PC-3 (cell line): Measurements from ENCODE around the gene LTBR.

Experiments
- CTCF ChIP-seq: fragments of 300-600 bp; sonication (generic); conservative IDR thresholded peaks from 2 replicates; pipeline ENCODE4 v1.5.1; 2017; ENCODE audit warnings: antibody characterized with exemption, low read depth, mild to moderate bottlenecking, low read length
- EZH2 ChIP-seq: fragments of 300-600 bp; sonication (generic); IDR thresholded peaks from one replicate; pipeline ENCODE4 v1.6.1; 2017; ENCODE audit warnings: antibody characterized with exemption, mild to moderate bottlenecking, low read length; ENCODE audit not compliant: unreplicated experiment

GRCh38 chr12:6340745-6341416 lies 43.1 kb upstream of the LTBR start:
- no peak for TF ChIP-seq CTCF
- no peak for TF ChIP-seq EZH2
